Keratinocyte (primary cell): ENCODE measurements around the gene CARD6. TPM values are rescaled to one million over a fixed set of nuclear protein-coding genes. Genes with fewer than 3 reads are reported as not detected.

ENCODE experiments used
- DNase-seq: peaks from one replicate; pipeline ENCODE4 v3.0.0-alpha.2; 2011; ENCODE audit warnings: low read depth, missing footprints, low spot score
- FAIRE-seq: peaks from 2 replicates; lab custom pipeline; 2011; peaks lifted over from hg19 to GRCh38; lab: Jason Lieb, UNC
- H2AFZ ChIP-seq: 2 replicates; pipeline ENCODE4 v1.6.0; 2012; ENCODE audit warnings: low read length, control low read depth, inconsistent platforms; ENCODE audit not compliant: control insufficient read depth
- H3K27ac ChIP-seq: 2 replicates; pipeline ENCODE4 v1.5.1; 2011; ENCODE audit warnings: low read length; ENCODE audit not compliant: control insufficient read depth, insufficient read depth
- H3K27me3 ChIP-seq: 3 replicates; pipeline ENCODE4 v1.6.0; 2011; ENCODE audit warnings: low read length; ENCODE audit not compliant: control insufficient read depth, insufficient read depth; ENCODE audit errors: extremely low read depth
- H3K36me3 ChIP-seq, 2 experiments: 2 replicates in 1 of 2; 3 replicates in 1 of 2; pipeline ENCODE4 v1.5.1; 2011; ENCODE audit warnings: low read length in 2 of 2, mild to moderate bottlenecking in 1 of 2; ENCODE audit not compliant: control insufficient read depth in 2 of 2, insufficient read depth in 2 of 2; ENCODE audit errors: extremely low read depth in 1 of 2
- H3K4me1 ChIP-seq: 3 replicates; pipeline ENCODE4 v1.5.1; 2011; ENCODE audit warnings: low read length; ENCODE audit not compliant: control insufficient read depth, insufficient read depth; ENCODE audit errors: extremely low read depth
- H3K4me2 ChIP-seq: 3 replicates; pipeline ENCODE4 v1.6.0; 2011; ENCODE audit warnings: low read depth, low read length; ENCODE audit not compliant: control insufficient read depth, insufficient read depth; ENCODE audit errors: extremely low read depth
- H3K4me3 ChIP-seq, 3 experiments: fragments of 200-600 bp in 1 of 3; sonication (generic) in 1 of 3; 2 replicates in 2 of 3; 3 replicates in 1 of 3; pipeline ENCODE4 v1.5.1; 2011 to 2016; ENCODE audit warnings: low read length in 3 of 3, mild to moderate bottlenecking in 3 of 3, control low read depth in 2 of 3, inconsistent platforms in 1 of 3, low read depth in 1 of 3, mixed read lengths in 1 of 3, mixed run types in 1 of 3, moderate library complexity in 1 of 3; ENCODE audit not compliant: control insufficient read depth in 2 of 3, insufficient read depth in 2 of 3; ENCODE audit errors: extremely low read depth in 1 of 3
- H3K79me2 ChIP-seq: 2 replicates; pipeline ENCODE4 v1.6.0; 2012; ENCODE audit warnings: low read length; ENCODE audit not compliant: control insufficient read depth, insufficient read depth
- H3K9ac ChIP-seq: 3 replicates; pipeline ENCODE4 v1.6.0; 2011; ENCODE audit warnings: low read length; ENCODE audit not compliant: control insufficient read depth, insufficient read depth; ENCODE audit errors: extremely low read depth
- H3K9me1 ChIP-seq: 3 replicates; pipeline ENCODE4 v1.6.0; 2011; ENCODE audit warnings: low read length; ENCODE audit not compliant: control insufficient read depth, insufficient read depth; ENCODE audit errors: extremely low read depth
- H3K9me3 ChIP-seq: 2 replicates; pipeline ENCODE4 v1.5.1; 2012; ENCODE audit warnings: low read depth, low read length; ENCODE audit not compliant: control insufficient read depth
- H4K20me1 ChIP-seq: 3 replicates; pipeline ENCODE4 v1.6.0; 2011; ENCODE audit warnings: low read length; ENCODE audit not compliant: control insufficient read depth, insufficient read depth; ENCODE audit errors: extremely low read depth
- CTCF ChIP-seq, 3 experiments: IDR thresholded peaks in 1 of 3; conservative IDR thresholded peaks in 1 of 3; optimal IDR thresholded peaks in 1 of 3; 2 replicates in 2 of 3; 3 replicates in 1 of 3; pipeline versions ENCODE3 to v1.5.1; 2011; ENCODE audit warnings: low read length in 3 of 3, mild to moderate bottlenecking in 3 of 3, moderate library complexity in 2 of 3, control low read depth in 1 of 3, inconsistent platforms in 1 of 3; ENCODE audit not compliant: insufficient read depth in 2 of 3; ENCODE audit errors: extremely low read depth in 1 of 3
- EZH2 ChIP-seq: IDR thresholded peaks from one replicate; pipeline ENCODE4 v1.6.1; 2012; ENCODE audit warnings: inconsistent platforms, mild to moderate bottlenecking, low read length, moderate library complexity
- dilution Hi-C: fragments of 300-500 bp; cut with MboI; formaldehyde crosslinking; loops from one replicate; pipeline ENCODE4 v1.7.0; 2020; ENCODE audit warnings: low sequenced_read_pairs; ENCODE audit not compliant: extremely low pct_ligation_motif_present
- polyA plus RNA-seq, 5 experiments: library from polyadenylated mRNA; depleted of rRNA in 3 of 5; stranded (reverse) in 3 of 5; stranded (forward) in 1 of 5; unstranded in 1 of 5; fragments of >200 nt; gene quantifications; 1 replicate in 1 of 5; 2 replicates in 3 of 5; 3 replicates in 1 of 5; pipeline versions ENCODE4 v1.2.1 to v1.2.3, GENCODE V29; 2011 to 2012; ENCODE audit warnings: missing spikeins in 2 of 5, low read depth in 1 of 5, low replicate concordance in 1 of 5

Gene CARD6
- polyA plus RNA-seq, 1 donor (not counting 4 experiments of a cell fraction or from before 2014, with no cell fraction given), result 4.4 TPM

DNA sequence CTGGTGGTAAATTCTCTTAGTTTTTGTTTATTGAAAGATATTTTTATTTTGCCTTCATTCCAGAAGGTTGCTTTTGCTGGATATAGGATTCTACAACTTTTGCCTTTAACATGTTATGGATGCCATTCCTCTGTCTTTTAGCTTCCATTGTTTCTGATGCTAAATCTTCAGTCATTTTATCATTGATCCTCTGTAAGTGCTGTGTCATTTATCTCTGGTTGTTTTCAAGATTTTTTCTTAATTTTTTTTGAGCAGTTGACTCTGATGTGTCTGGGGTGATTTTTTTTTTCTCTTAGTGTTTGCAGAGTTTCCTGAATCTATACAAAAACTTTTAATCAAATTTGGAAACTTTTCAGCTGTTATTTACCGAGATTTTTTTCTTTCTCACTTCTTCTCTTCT lies 6.4 kb downstream of the CARD6 start:
- FAIRE-seq (no peak), DNase-seq (no peak)
- Histone ChIP-seq H3K27me3 (no peaks in the 10 kb centered on the region), H3K36me3 (no peaks in the 10 kb centered on the region), H3K9me1 (no peaks in the 10 kb centered on the region), H3K9ac (no peak overlapping the region), H3K4me3 (no peak overlapping the region), H3K27ac (no peak overlapping the region), H2AFZ (no peak overlapping the region), H3K79me2 (no peaks in the 10 kb centered on the region), H3K4me2 (no peak overlapping the region), H4K20me1 (no peaks in the 10 kb centered on the region), H3K9me3 (no peaks in the 10 kb centered on the region), H3K4me1 (no peaks in the 10 kb centered on the region)
- dilution Hi-C loops, result no loop called here
- TF ChIP-seq EZH2 (no peak), CTCF (optimal IDR thresholded peaks at IDR 0.05 in 1 of 3, IDR thresholded peaks at IDR 0.05 in 1 of 3, conservative IDR thresholded peaks at IDR 0.05 in 1 of 3; ENCODE audit: extremely low read depth in 1 of 3, insufficient read depth in 2 of 3, low read length in 3 of 3) (no peak)

DNA sequence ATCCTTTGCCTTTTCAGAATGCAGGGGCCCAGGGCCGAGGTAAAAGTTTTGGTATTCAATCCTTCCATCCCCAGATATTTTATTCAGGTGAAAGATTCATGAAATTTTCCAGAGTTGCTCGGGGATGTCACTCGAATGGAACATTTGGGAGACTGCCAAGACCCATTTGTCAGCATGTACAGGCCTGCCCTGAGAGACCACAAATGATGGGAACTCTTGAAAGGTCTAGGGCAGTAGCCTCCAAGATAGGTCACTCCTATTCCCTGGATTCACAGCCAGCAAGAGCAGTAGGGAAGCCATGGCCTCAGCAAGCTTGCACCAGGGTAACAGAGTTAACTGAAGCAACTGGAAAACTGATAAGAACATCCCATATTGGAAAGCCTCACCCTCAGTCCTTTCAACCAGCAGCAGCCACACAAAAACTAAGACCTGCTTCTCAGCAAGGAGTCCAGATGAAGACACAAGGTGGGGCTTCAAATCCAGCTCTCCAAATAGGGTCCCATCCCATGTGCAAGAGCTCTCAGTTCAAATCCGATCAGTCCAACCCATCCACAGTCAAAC lies 12.5 kb downstream of the CARD6 start:
- H3K4me2 ChIP-seq, result no peak overlapping the region
- H3K4me1 ChIP-seq, result no peaks in the 10 kb centered on the region
- no peaks in the 10 kb centered on the region for H3K36me3 ChIP-seq
- TF ChIP-seq EZH2, result no peak
- TF ChIP-seq CTCF (optimal IDR thresholded peaks at IDR 0.05 in 1 of 3, IDR thresholded peaks at IDR 0.05 in 1 of 3, conservative IDR thresholded peaks at IDR 0.05 in 1 of 3; ENCODE audit: extremely low read depth in 1 of 3, insufficient read depth in 2 of 3, low read length in 3 of 3), result no peak
- H3K27ac ChIP-seq, result no peak overlapping the region
- no peak overlapping the region for H3K9ac ChIP-seq
- DNase-seq (no peak), FAIRE-seq (no peak)
- dilution Hi-C loops, result no loop called here
- no peak overlapping the region for H3K4me3 ChIP-seq
- no peaks in the 10 kb centered on the region for H3K9me3 ChIP-seq
- no peaks in the 10 kb centered on the region for H3K79me2 ChIP-seq
- no peaks in the 10 kb centered on the region for H4K20me1 ChIP-seq
- no peaks in the 10 kb centered on the region for H3K27me3 ChIP-seq
- H2AFZ ChIP-seq, result no peak overlapping the region
- H3K9me1 ChIP-seq, result no peaks in the 10 kb centered on the region
